ENCODE results near the gene FFAR3. TPM values are rescaled to one million over a fixed set of nuclear protein-coding genes. Genes with fewer than 3 reads are reported as not detected.

The FFAR3 gene
- total and polyA plus RNA-seq, 9 of the 15 experiments (the other 6 are each of a cell fraction or from before 2014, with no cell fraction given): not detected

GRCh38 chr19:35352448-35353304 is 5.6 kb upstream of the FFAR3 start:
- ATAC-seq (peak; percentile 82), FAIRE-seq (peak; percentile 93)
- POLR2A ChIA-PET: interaction anchor here (0.6 to 1.2 kb wide), 6 partner anchors 20 to 194 kb away, joined by 3 to 4 read pairs (median 4); no protein-coding TSS in a partner anchor
- TF ChIP-seq, protein P1, sequence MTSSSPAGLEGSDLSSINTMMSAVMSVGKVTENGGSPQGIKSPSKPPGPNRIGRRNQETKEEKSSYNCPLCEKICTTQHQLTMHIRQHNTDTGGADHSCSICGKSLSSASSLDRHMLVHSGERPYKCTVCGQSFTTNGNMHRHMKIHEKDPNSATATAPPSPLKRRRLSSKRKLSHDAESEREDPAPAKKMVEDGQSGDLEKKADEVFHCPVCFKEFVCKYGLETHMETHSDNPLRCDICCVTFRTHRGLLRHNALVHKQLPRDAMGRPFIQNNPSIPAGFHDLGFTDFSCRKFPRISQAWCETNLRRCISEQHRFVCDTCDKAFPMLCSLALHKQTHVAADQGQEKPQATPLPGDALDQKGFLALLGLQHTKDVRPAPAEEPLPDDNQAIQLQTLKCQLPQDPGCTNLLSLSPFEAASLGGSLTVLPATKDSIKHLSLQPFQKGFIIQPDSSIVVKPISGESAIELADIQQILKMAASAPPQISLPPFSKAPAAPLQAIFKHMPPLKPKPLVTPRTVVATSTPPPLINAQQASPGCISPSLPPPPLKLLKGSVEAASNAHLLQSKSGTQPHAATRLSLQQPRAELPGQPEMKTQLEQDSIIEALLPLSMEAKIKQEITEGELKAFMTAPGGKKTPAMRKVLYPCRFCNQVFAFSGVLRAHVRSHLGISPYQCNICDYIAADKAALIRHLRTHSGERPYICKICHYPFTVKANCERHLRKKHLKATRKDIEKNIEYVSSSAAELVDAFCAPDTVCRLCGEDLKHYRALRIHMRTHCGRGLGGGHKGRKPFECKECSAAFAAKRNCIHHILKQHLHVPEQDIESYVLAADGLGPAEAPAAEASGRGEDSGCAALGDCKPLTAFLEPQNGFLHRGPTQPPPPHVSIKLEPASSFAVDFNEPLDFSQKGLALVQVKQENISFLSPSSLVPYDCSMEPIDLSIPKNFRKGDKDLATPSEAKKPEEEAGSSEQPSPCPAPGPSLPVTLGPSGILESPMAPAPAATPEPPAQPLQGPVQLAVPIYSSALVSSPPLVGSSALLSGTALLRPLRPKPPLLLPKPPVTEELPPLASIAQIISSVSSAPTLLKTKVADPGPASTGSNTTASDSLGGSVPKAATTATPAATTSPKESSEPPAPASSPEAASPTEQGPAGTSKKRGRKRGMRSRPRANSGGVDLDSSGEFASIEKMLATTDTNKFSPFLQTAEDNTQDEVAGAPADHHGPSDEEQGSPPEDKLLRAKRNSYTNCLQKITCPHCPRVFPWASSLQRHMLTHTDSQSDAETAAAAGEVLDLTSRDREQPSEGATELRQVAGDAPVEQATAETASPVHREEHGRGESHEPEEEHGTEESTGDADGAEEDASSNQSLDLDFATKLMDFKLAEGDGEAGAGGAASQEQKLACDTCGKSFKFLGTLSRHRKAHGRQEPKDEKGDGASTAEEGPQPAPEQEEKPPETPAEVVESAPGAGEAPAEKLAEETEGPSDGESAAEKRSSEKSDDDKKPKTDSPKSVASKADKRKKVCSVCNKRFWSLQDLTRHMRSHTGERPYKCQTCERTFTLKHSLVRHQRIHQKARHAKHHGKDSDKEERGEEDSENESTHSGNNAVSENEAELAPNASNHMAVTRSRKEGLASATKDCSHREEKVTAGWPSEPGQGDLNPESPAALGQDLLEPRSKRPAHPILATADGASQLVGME (CRISPR knock-in tag; IDR thresholded peaks at IDR 0.05): peak; percentile 83; the same call in 1 of the 2 replicates
- TF ChIP-seq ZNF24 (IDR thresholded peaks at IDR 0.05): 0 out of 2 replicates have a peak, but pooled peaks have one; percentile 10
- TF ChIP-seq PKNOX1 (IDR thresholded peaks at IDR 0.05): peak; percentile 31; the same call in 1 of the 2 replicates
- TF ChIP-seq, protein P2, sequence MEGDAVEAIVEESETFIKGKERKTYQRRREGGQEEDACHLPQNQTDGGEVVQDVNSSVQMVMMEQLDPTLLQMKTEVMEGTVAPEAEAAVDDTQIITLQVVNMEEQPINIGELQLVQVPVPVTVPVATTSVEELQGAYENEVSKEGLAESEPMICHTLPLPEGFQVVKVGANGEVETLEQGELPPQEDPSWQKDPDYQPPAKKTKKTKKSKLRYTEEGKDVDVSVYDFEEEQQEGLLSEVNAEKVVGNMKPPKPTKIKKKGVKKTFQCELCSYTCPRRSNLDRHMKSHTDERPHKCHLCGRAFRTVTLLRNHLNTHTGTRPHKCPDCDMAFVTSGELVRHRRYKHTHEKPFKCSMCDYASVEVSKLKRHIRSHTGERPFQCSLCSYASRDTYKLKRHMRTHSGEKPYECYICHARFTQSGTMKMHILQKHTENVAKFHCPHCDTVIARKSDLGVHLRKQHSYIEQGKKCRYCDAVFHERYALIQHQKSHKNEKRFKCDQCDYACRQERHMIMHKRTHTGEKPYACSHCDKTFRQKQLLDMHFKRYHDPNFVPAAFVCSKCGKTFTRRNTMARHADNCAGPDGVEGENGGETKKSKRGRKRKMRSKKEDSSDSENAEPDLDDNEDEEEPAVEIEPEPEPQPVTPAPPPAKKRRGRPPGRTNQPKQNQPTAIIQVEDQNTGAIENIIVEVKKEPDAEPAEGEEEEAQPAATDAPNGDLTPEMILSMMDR (IDR thresholded peaks at IDR 0.05 in 2 of 3, conservative IDR thresholded peaks at IDR 0.05 in 1 of 3; ENCODE audit: insufficient read depth in 2 of 3, low read depth in 1 of 3, low read length in 3 of 3): peak; percentile 92 to 96 (median 93)
- no peak for TF ChIP-seq CHD2 (IDR thresholded peaks at IDR 0.05; ENCODE audit: low read depth, low read length)
- TF ChIP-seq BCL6 (CRISPR knock-in tag; IDR thresholded peaks at IDR 0.05): no peak
- TF ChIP-seq BHLHE40 (IDR thresholded peaks at IDR 0.05; ENCODE audit: low read length): peak; percentile 29; the same call in 1 of the 2 replicates
- peak; percentile 27 for TF ChIP-seq MEIS2 (IDR thresholded peaks at IDR 0.05; ENCODE audit: partially characterized antibody)
- TF ChIP-seq ZNF140 (CRISPR knock-in tag; IDR thresholded peaks at IDR 0.05): no peak
- TF ChIP-seq RCOR1 (IDR thresholded peaks at IDR 0.05; ENCODE audit: borderline replicate concordance in 1 of 2, low read depth in 2 of 2, low read length in 2 of 2): peak; percentile 62 to 93; a peak in 2 of 4 replicates
- TF ChIP-seq, protein P3, sequence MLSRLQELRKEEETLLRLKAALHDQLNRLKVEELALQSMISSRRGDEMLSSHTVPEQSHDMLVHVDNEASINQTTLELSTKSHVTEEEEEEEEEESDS (CRISPR knock-in tag; IDR thresholded peaks at IDR 0.05): no peak

More at GRCh38 chr19:35352448-35353304, 5.6 kb upstream of the FFAR3 start:
- no peaks in the 10 kb centered on the region for H3K36me3 ChIP-seq (ENCODE audit: control insufficient read depth, insufficient read depth, low read length)
- in situ Hi-C loops (cut with MboI) (no loop called here), intact Hi-C loops (cut with micrococcal nuclease) (loop anchor here (1.0 kb wide), 2 partner anchors 116 to 143 kb away; no protein-coding TSS in a partner anchor)
- H3K27ac ChIP-seq (ENCODE audit: extremely low read depth, low read depth, low read length): no peak overlapping the region
- H3K9ac ChIP-seq (ENCODE audit: insufficient read depth in 1 of 2, low read depth in 2 of 2, low read length in 2 of 2): peak overlapping the region in 1 of 2 experiments; percentile 37; a peak in 2 of 4 replicates
- H4K20me1 ChIP-seq (replicated peaks; ENCODE audit: control insufficient read depth, insufficient read depth, low read length): no peaks in the 10 kb centered on the region
- CTCF ChIA-PET (ENCODE audit: low intra/inter-chr PET ratio): interaction anchor here (0.6 to 2.7 kb wide), 9 partner anchors 46 to 364 kb away, joined by 3 to 34 read pairs (median 3); no protein-coding TSS in a partner anchor
- H3K4me1 ChIP-seq (replicated peaks in 1 of 2; ENCODE audit: control insufficient read depth in 2 of 2, insufficient read depth in 2 of 2, low read length in 2 of 2): peaks cover 5 to 28% of the 10 kb centered on the region in 2 experiments; a peak in 4 of 5 replicates
- peaks cover 3 to 7% of the 10 kb centered on the region in 2 experiments; a peak in 3 of 5 replicates for H3K27me3 ChIP-seq (ENCODE audit: control insufficient read depth in 2 of 2, insufficient read depth in 2 of 2, low read length in 2 of 2)
- H3K9me3 ChIP-seq (replicated peaks; ENCODE audit: control insufficient read depth, insufficient read depth, low read depth, low read length): no peaks in the 10 kb centered on the region
- DNase-seq (ENCODE audit: extremely low read depth in 1 of 4, low spot score in 3 of 4): peak; percentile 76 to 89 (median 81)
- no peak overlapping the region for H3K4me3 ChIP-seq
- no TSS peak for BruUV-seq (replicated peaks)
- H3K4me2 ChIP-seq (ENCODE audit: insufficient read depth, low read length): no peak overlapping the region
- H2AFZ ChIP-seq (ENCODE audit: low read depth, low read length): peak overlapping the region; percentile 47
- H3K79me2 ChIP-seq (ENCODE audit: control insufficient read depth, insufficient read depth, low read length): no peaks in the 10 kb centered on the region
- WGBS (ENCODE audit: insufficient coverage, low coverage, missing lambda C conversion rate): 14% methylated on average over 28 of the region's 32 CpGs
- H3K9me1 ChIP-seq (ENCODE audit: control insufficient read depth, insufficient read depth, low read length): no peaks in the 10 kb centered on the region
